Right lung (tissue), 10 donors: ENCODE data around the gene RAD1. TPM values are rescaled to one million over a fixed set of nuclear protein-coding genes. Genes with fewer than 3 reads are reported as not detected.
A peak's percentile ranks its signal among the peaks of the same experiment; 100 is the strongest.

Experiments used
- DNase-seq, 2 donors: peaks; one replicate each; pipeline ENCODE4 v3.0.0-alpha.2; 2013
- long read RNA-seq, 8 donors: transcript quantifications; one replicate each; lab custom pipeline, GENCODE V29; 2026
- polyA plus RNA-seq, 5 donors: library from polyadenylated mRNA; unstranded; fragments of 120-200 nt; gene quantifications; one replicate each; pipeline versions ENCODE4 v1.2.1 to v1.2.3, GENCODE V29; 2013; ENCODE audit warnings: inconsistent platforms in 1 of 5, low replicate concordance in 1 of 5; ENCODE audit not compliant: insufficient read length in 5 of 5, insufficient read depth in 1 of 5

The RAD1 gene, protein sequence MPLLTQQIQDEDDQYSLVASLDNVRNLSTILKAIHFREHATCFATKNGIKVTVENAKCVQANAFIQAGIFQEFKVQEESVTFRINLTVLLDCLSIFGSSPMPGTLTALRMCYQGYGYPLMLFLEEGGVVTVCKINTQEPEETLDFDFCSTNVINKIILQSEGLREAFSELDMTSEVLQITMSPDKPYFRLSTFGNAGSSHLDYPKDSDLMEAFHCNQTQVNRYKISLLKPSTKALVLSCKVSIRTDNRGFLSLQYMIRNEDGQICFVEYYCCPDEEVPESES
- 10 to 100 TPM; 29.6 to 45.7 (median 39.4) TPM for polyA plus RNA-seq
- long read RNA-seq, donor 1, full-length matches to known transcripts, result 12 of 264 reads
- long read RNA-seq, donor 1, partial matches to known transcripts, result 177 of 264 reads
- long read RNA-seq, donor 1, other reads (novel, unspliced or antisense), result 75 of 264 reads
- long read RNA-seq, donor 2, full-length matches to known transcripts, result 6 of 6 reads
- long read RNA-seq, donor 2, partial matches to known transcripts, result 0 of 6 reads
- long read RNA-seq, donor 2, other reads (novel, unspliced or antisense), result 0 of 6 reads
- long read RNA-seq, donor 3, full-length matches to known transcripts, result 7 of 113 reads
- long read RNA-seq, donor 3, partial matches to known transcripts, result 100 of 113 reads
- long read RNA-seq, donor 3, other reads (novel, unspliced or antisense), result 6 of 113 reads
- long read RNA-seq, donor 4, full-length matches to known transcripts, result 3 of 78 reads
- long read RNA-seq, donor 4, partial matches to known transcripts, result 46 of 78 reads
- long read RNA-seq, donor 4, other reads (novel, unspliced or antisense), result 29 of 78 reads
- long read RNA-seq, donor 5, full-length matches to known transcripts, result 20 of 20 reads
- long read RNA-seq, donor 5, partial matches to known transcripts, result 0 of 20 reads
- long read RNA-seq, donor 5, other reads (novel, unspliced or antisense), result 0 of 20 reads
- long read RNA-seq, donor 6, full-length matches to known transcripts, result 14 of 14 reads
- long read RNA-seq, donor 6, partial matches to known transcripts, result 0 of 14 reads
- long read RNA-seq, donor 6, other reads (novel, unspliced or antisense), result 0 of 14 reads
- long read RNA-seq, donor 7, full-length matches to known transcripts, result 10 of 268 reads
- long read RNA-seq, donor 7, partial matches to known transcripts, result 253 of 268 reads
- long read RNA-seq, donor 7, other reads (novel, unspliced or antisense), result 5 of 268 reads
- long read RNA-seq, donor 8, full-length matches to known transcripts, result 4 of 4 reads
- long read RNA-seq, donor 8, partial matches to known transcripts, result 0 of 4 reads
- long read RNA-seq, donor 8, other reads (novel, unspliced or antisense), result 0 of 4 reads

DNA sequence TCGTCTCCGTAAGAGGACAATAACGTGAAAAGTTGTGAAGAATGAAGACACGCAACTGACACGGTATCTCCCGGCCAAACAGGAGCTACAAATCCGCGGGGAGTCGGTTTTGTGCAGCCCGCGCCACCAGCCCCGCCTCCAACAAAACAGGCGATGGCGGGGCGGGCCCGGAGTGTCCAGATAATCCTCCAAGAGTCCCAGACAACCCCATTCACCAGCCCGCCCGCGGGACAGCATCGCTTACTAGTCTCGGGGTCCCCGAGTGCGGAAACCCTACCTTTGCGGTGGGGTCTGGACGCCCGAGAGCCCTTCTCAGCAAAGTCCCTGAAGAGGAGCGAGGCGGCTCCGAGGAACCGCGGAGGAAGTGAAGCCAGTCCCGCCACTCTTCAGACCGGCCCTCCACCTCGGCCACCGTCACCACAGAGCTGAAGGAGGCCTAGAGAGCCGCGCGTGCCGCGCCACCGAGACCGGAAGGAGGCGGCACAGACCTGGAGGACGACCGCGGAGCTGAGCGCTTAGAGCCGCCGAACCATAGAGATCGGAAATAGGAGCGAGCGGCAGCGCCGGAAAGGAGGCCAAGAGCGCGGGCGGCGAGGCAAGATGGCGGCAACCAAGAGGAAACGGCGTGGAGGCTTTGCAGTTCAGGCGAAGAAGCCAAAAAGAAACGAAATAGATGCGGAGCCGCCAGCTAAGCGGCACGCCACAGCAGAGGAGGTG, at the start of gene RAD1, which contains the start of gene BRIX1:
Gene RAD1 (minus strand): TSS at position 366 of the 717 bp plus-strand sequence. CDS start 612 bp downstream, outside the sequence.
Gene BRIX1 (plus strand): TSS at position 573 of the 717 bp plus-strand sequence. CDS start 28 bp downstream, at position 601.
- peak; percentile 95 for DNase-seq

DNA sequence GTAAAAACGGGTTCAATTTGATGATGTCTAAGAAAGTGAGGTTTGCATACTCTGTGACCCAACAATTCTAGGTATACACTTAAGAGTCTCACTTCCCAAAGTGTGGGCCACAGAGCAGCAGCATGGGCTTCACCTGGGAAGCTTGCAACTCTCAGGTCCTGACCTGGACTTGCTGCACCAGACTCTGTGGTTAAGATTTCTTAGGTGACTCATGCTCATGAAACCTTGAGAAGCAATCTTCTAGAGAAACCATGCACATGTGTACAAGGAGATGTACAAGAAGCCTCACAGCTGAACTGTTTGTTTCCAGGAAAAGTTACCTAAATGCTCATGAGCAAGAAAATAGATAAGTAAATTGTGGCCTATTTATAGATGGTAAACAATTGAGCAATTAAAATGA, 44.0 kb upstream of the RAD1 start:
- no peak for DNase-seq

DNA sequence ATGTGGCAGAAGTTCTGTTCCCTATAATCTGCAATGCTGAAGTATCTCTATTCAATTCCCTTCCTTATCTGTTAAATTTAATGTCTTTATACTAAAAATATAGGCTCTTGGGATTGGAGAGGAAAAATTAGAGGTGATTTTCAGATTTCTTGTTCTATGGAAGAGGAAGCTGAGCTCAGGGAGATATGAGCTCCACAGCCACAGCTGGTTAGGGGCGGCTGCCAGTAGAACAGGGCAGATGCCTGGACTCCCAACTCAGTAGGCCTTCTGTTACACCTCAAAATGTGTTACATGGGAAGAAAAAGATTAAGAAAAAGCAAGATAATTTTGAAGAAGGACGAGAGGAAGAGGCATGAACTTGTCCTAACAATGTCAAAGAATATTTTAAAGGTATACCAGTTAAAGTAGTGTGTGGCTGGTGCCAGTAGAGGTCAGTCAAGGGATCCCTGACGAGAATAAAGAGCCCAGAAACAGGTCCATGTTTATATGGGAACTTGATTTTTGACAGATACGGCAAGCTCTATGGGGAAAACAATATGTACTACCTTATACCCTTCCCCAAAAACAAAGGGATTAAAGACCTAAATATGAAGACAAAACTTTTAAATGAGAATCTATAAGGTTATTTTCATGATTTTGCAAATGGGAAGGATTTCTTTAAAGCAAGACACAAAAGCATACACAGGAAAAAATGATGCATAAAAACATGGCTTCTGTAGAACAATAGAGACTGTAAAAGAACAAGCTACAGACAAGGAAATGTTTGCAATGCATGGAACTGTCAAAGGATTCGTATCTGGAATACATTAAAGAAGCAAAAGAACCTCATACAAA, 42.8 kb upstream of the RAD1 start:
- DNase-seq, result peak in 1 of 2 donors; percentile 4

- DNase-seq, result no peak
Measured at GRCh38 chr5:34957321-34957720, 42.0 kb upstream of the RAD1 start.

- DNase-seq, result no peak
Measured at GRCh38 chr5:34944460-34945047, 29.2 kb upstream of the RAD1 start.

DNA sequence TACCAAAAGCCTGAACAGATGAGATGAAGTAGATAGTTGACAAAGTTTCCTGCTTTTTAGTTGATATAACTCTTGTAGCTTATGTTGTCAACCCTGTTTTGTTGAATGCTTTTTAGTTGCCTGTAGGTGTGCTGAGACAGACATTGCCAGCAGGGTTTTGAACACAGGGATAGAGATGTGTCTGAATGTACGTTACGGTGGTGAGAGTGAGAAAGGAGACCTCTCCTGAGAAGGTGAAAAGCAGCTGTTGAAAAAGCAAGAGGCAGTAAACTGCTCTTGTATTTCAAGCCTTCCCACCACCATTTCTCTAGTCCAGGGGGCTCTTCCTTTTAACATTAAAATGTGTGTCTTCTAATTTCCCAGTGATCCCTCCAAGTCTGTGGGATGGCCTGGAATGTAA, 28.7 kb upstream of the RAD1 start:
- no peak for DNase-seq

GRCh38 chr5:34941936-34942335, 26.6 kb upstream of the RAD1 start:
- DNase-seq, result no peak

DNA sequence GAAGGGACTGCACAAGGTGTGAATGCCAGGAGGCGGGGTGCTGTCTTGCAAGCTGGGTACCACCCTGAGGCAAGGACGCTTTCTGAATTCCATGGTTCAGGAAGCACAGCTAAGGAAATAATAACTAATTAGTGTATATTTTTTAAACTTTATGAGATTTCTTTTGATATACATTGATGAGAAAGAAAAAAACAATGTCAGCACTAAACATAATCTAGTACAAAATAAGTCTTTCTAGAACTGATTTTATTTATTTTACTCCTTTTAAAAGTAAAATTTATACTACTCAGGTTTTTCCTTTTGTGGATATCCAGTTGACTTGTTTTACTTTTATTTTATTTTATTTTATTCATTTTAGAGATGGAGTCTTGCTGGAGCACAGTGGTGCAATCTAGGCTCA, 17.6 kb upstream of the RAD1 start:
- DNase-seq, result no peak

DNA sequence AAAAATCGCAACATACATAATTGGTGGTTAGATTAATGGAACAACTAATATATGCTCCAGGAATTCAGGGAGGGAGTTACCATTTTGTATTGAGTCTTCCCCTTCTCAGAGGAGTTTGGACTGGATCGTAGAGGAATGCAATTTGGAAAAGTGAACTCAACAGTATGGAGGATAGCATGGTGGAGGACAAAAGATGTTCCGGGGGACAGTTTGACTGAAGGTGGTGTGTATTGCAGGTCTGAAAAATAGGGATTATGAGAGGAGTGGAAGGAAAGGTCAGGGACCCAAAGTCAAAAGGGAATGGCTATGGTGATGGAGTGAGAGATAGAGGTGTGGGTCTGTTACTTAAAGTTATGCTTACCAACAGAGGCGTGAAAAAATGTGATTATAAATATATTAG, 15.6 kb upstream of the RAD1 start:
- no peak for DNase-seq

- DNase-seq, result peak in 1 of 2 donors; percentile 9
Measured at GRCh38 chr5:34930462-34930844, 15.1 kb upstream of the RAD1 start.

- DNase-seq, result peak; percentile 81 to 87
Measured at GRCh38 chr5:34929720-34930461, 14.6 kb upstream of the RAD1 start.

DNA sequence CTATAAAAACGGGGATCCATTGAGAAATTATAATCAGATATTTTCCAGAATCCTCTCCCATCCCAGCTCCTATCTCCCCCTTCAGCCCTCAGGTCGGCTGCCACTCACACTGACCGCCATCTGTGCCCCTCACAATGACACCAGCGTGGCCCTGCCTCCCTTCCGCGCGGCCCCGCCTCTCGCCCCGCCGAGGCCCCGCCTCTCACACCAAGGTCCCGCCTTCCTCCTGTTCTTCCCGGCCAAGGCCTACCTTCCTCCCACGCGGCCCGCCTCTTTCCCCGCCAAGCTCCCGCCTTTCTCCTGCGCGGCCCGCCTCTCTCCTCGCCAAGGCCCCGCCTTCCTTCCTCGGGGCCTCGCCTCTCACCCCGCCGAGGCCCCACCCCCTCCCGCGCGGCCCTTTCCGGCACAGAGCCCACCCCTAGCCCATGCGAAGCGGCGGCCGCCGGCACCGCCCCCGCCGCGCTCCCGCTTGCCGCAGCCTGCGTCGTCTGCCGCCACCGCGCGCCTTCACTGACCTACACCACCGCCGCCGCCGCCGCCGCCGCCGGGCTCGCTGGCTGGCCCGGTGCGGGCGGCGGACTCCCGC, 13.9 kb upstream of the RAD1 start, which contains the start of gene DNAJC21:
Gene DNAJC21 (plus strand): TSS at position 426 of the 586 bp plus-strand sequence. CDS start 261 bp downstream, outside the sequence.
- peak; percentile 97 to 98 for DNase-seq

DNA sequence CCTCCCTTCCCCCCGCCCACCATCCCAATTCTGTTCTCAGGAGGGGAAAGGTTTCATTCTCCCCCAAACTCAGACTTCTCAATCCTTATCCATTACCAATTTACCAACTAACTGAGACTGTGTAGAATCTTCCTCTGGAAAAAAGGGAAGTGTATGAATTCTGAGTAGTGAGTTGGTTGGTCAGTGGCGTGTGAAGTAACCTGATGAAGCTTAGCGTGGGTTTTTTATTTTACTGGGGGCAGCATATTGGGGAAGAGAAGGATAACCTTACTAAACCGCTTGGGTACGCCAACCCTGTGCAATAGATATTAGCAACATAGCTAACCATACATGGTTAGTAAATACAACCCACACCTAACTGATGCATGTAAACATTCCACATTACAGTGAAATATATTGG, 13.0 kb upstream of the RAD1 start:
- DNase-seq, result no peak

GRCh38 chr5:34927785-34928184, 12.5 kb upstream of the RAD1 start:
- DNase-seq, result no peak

DNA sequence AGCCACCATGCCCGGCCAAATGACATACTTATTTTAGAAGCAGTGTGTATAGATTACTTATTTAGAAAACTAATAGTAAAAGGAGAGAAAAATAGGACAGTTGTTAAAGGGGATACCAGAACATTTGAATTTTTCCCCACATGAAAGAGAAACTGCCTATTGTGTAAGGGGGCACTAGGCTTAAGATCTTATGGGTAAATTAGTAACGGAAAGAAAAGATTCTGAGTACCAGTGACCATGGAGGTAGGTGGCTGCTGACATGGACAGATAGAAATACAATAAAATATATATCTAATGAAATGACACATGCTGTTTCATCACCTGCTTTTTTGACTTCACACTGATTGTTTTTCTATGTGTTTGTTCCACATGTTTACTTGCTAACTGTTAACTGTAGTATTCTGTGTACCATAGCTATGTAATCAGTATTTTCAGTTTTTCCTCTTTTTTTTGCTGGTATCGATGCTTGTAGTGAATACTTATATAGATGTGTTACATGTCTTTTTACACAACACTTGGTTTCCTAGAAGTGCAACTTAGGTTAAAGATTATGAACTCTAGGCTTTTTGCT, 11.1 kb upstream of the RAD1 start:
- no peak for DNase-seq

GRCh38 chr5:34924462-34924765, 9.1 kb upstream of the RAD1 start:
- DNase-seq, result no peak

DNA sequence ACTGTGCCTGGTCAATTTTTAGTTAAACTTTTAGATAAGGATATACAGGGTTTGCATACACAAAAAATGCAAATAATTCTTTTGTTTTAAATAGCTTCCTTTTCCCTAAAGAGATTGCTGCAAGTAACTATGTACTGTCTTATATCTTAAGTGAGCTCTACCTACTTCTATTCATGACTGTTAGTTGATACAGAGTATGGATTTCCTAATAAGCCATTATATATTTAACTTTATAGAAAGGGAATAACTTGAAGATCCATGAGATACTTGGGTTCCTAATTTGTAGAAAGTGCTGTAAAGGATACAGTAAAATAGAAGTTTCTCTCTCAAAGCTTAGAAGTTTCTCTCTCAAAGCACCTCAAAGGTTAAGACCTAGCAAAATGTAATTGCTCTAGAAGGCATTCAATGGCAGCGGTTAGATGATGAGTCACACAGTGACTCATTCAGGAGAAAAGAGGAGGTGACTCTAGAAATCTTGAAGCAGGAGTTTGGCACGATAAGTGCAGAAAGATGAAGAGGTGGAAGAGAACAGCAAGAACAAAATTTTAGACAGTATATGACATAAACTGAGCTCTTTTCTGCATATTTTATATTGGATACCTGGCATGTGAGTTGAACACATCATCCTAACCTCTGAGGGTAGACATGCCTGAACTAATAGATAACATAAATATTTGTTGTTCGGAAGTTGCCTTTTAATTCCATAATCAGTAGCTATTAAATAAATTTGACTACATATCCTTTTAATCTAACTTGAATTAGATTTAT, 8.6 kb upstream of the RAD1 start:
- no peak for DNase-seq
